DMS79 treated with DMSO at 0.1 percent for 48 hours (cell line): ENCODE data around the gene ACTR3C.

Experiments used
- DNase-seq: peaks from one replicate; lab custom pipeline; 2025; lab: John Stamatoyannopoulos, UW

The ACTR3C gene

DNA sequence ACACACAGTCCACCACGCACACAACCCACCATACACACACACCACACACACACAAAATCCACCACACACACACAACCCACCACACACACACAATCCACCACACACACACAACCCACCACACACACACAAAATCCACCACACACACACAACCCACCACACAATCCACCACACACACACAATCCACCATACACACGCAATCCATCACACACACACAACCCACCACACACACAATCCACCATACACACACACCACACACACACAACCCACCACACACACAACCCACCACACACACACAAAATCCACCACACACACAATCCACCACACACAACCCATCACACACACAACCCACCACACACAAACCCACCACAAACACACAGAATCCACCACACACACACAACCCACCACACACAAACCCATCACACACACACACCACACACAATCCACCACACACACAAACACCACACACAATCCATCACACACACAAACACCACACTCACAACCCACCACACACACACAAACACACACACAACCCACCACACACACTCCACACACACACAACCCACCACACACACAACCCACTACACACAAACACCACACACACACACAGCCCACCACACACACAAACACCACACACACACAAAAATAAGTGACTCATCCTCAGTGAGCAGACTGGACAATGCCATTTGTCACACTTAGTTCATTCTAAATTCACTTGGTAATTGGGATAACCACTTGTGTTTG lies 36.4 kb upstream of the ACTR3C start:
- DNase-seq: no peak

GRCh38 chr7:150358988-150359621 lies 35.8 kb upstream of the ACTR3C start:
- no peak for DNase-seq

- DNase-seq: no peak
Observed at GRCh38 chr7:150358433-150358832, 35.1 kb upstream of the ACTR3C start.

- DNase-seq: no peak
Observed at GRCh38 chr7:150357771-150358427, 34.6 kb upstream of the ACTR3C start.

- no peak for DNase-seq
Observed at GRCh38 chr7:150357270-150357669, 33.9 kb upstream of the ACTR3C start.

- peak; percentile 11 for DNase-seq
Observed at GRCh38 chr7:150356265-150356897, 33.0 kb upstream of the ACTR3C start.

- no peak for DNase-seq
Observed at GRCh38 chr7:150355666-150356059, 32.3 kb upstream of the ACTR3C start.

GRCh38 chr7:150351587-150352194 lies 28.3 kb upstream of the ACTR3C start:
- no peak for DNase-seq

DNA sequence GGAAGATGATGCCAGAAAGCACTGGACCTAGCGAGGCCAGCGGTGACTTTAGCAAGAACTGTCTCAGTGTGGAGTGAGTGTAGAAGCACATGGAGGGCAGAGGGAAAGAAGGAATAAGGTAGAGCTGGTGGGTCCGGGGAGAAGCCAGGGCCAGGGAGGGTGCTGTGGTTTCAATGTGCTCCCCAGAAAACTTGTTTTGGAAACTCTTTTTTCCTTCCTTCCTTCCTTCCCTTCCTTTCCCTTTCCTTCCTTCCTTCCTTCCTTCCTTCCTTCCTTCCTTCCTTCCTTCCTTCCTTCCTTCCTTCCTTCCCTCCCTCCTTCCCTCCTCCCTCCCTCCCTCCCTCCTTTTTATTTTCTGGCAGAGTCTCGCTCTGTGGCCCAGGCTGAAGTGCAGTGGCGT lies 23.6 kb upstream of the ACTR3C start:
- DNase-seq: no peak

- no peak for DNase-seq
Observed at GRCh38 chr7:150345012-150345411, 21.7 kb upstream of the ACTR3C start.

GRCh38 chr7:150344299-150344698 lies 21.0 kb upstream of the ACTR3C start:
- no peak for DNase-seq

DNA sequence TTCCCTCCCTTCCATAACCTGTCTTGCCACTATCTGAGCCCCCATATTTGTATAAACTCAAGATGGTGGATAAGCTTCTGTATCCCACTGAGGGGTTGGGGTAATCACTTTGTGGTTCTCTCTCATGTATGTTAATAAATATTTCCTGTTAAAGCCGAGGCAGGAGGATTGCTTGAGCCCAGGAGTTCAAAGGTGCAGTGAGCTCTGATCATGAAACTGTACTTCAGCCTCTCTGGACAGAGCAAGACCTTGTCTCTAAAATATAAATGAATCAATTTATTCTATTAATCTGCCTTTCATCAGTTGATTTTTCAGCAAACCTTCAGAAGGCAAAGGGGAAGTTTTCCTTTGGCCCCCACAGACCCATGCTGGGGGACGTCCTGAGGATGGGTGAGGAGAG lies 19.9 kb upstream of the ACTR3C start:
- no peak for DNase-seq

DNA sequence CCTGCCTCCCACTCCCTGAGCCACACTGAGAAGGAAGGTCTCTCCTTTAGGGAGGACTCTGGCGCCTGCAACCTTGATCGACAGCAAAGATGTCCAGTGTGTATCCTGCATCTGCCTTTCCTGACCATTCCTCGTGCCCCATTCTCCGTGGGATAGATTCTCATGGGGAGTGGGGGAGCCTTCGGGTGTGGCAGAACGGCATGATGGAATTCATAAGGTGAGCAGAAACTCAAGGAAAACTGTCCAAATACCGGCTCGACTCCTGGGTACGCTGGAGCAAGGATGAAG lies 18.7 kb upstream of the ACTR3C start:
- DNase-seq: no peak

DNA sequence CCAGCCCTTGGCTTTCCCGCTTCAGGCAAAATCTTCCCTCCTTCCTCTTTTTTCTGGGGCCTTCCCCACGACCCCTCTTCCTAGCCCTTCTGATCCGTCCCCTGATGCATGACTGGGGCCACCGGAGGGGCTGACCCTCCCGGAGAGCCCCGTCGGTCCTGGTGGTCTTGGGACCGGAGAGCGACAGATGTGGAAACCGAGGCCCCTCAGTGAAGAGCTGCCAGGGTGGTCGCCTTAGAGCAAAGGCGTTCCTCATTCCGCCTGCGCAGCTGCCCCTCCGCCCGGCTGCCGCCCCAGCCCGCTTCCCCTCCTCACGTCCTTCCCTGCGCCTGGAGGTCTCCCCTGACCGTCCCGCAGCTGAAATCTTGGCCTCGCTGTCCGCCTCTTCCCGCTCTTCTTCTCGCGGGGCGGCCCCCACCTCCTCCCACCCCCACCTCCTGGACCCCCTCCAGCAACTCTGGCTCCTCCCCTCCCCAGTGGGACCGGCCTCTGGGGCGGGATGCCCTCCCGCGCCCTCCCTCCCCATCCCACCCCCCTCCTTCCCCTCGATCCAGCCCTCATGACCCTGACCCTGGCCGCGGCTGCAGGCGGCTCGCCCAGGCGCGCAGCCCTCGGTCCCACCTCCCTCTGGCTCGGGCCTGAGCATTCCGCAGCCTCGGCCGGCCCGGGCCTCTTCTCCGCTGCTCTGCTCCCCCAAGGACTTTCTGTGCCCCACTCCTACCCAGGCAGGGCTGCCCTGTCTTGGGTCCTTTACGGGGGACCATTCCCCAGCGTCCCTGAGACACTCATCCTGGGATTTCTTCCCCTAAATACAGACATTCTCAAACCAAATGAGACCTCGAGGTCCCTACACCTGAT lies 18.1 kb upstream of the ACTR3C start, which contains the start of gene RARRES2:
RARRES2 (minus strand) TSS at position 367 of the 858 bp plus-strand sequence. CDS start 1,020 bp downstream, outside the sequence.
- DNase-seq: no peak

DNA sequence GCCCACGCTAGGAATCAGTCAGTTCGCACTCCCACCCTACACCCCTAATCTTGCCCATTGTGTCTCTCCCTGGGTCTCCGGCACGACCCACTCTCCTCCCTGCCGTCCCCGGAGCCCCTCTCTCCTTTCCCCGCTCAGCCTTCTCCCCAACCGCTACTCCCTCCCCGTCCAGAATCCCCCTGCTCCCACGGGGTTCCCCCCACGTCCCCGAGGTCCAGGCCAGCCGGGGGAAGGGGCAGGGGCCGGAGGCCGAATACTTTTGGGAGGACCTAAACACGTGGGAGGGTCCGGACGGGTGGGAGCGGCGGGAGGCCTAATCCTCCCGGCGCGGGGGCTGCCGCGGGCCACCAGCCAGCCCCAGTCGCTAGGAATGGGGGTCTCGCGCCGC lies 17.5 kb upstream of the ACTR3C start:
- DNase-seq: no peak

- no peak for DNase-seq
Observed at GRCh38 chr7:150340024-150340749, 16.8 kb upstream of the ACTR3C start.

GRCh38 chr7:150339409-150339809 lies 16.1 kb upstream of the ACTR3C start:
- DNase-seq: no peak

GRCh38 chr7:150338166-150338829 lies 15.0 kb upstream of the ACTR3C start:
- no peak for DNase-seq

- DNase-seq: no peak
Observed at GRCh38 chr7:150337659-150338081, 14.3 kb upstream of the ACTR3C start.

DNA sequence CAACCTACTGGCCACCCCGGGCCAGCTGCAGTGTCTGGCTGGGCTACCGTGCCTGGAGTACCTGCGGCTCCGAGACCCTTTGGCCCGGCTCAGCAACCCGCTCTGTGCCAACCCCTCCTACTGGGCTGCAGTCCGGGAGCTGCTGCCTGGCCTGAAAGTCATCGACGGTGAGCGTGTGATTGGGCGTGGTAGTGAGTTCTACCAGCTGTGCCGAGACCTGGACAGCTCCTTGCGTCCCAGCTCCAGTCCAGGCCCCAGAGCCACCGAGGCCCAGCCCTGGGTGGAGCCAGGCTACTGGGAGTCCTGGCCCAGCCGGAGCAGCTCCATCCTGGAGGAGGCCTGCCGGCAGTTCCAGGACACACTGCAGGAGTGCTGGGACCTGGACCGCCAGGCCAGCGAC lies 13.8 kb upstream of the ACTR3C start:
- DNase-seq: no peak
